K562 (cell line): Measurements from ENCODE around the gene LMNTD2. TPM values are rescaled to one million over a fixed set of nuclear protein-coding genes. Genes with fewer than 3 reads are reported as not detected.

Experiments used
- ARHGAP35 ChIP-seq: fragments of 450-650 bp; IDR thresholded peaks from 2 replicates; pipeline ENCODE4 v1.6.1; 2018; ENCODE audit not compliant: partially characterized antibody
- ASH1L ChIP-seq: fragments of 450-650 bp; IDR thresholded peaks from 2 replicates; pipeline ENCODE4 v1.6.1; 2018; ENCODE audit warnings: borderline replicate concordance, mild to moderate bottlenecking, low read depth; ENCODE audit not compliant: partially characterized antibody
- EGR1 ChIP-seq: fragments of 450-650 bp; conservative IDR thresholded peaks from 2 replicates; pipeline ENCODE4 v1.6.1; 2017; ENCODE audit warnings: mild to moderate bottlenecking
- IFI16 ChIP-seq: fragments of 250-450 bp; sonication (Bioruptor Pico); IDR thresholded peaks from 2 replicates; pipeline ENCODE4 v2.1.2; 2022; ENCODE audit warnings: mild to moderate bottlenecking, inconsistent platforms
- JUNB ChIP-seq: fragments of 450-650 bp; formaldehyde crosslinking; conservative IDR thresholded peaks from 2 replicates; pipeline ENCODE4 v1.4.0; 2020; ENCODE audit warnings: mild to moderate bottlenecking
- KAT8 ChIP-seq: fragments of 450-650 bp; IDR thresholded peaks from 2 replicates; pipeline ENCODE4 v1.6.1; 2016; ENCODE audit warnings: low read depth, mild to moderate bottlenecking
- KLF16 ChIP-seq: IDR thresholded peaks from 2 replicates; pipeline ENCODE4 v1.6.1; 2016; ENCODE audit warnings: antibody characterized with exemption
- USF1 ChIP-seq: sonication (generic); formaldehyde crosslinking; IDR thresholded peaks from 2 replicates; pipeline ENCODE4 v1.9.0; 2022; ENCODE audit warnings: mild to moderate bottlenecking, missing genetic modification reagents
- ZNF134 ChIP-seq: fragments of 250-450 bp; sonication (Bioruptor Pico); conservative IDR thresholded peaks from 2 replicates; pipeline ENCODE4 v1.4.0; 2020
- ZNF655 ChIP-seq: fragments of 250-450 bp; sonication (Bioruptor Pico); IDR thresholded peaks from 2 replicates; pipeline ENCODE4 v1.5.0; 2021
- polyA plus RNA-seq, 8 experiments: library from polyadenylated mRNA; depleted of rRNA in 4 of 8; stranded (reverse) in 5 of 8; unstranded in 3 of 8; fragments of >200 nt; fragmentation: Nextera tagmentation in 2 of 8; fragmentation: Illumina TruSeq in 1 of 8; extraction: Ambion mirVana in 2 of 8; extraction: Trizol in 1 of 8; gene quantifications; 2 replicates each; pipeline versions ENCODE4 v1.2.1 to v1.2.3, GENCODE V29; 2011 to 2014; ENCODE audit warnings: inconsistent platforms in 1 of 8, missing spikeins in 1 of 8
- total RNA-seq, 7 experiments: library from RNA; depleted of rRNA in 6 of 7; stranded (reverse); fragments of >200 nt in 6 of 7; fragmentation: Illumina TruSeq in 2 of 7; extraction: Trizol in 2 of 7; gene quantifications; 2 replicates each; pipeline versions ENCODE4 v1.2.1 to v1.2.3, GENCODE V29; 2011 to 2021; ENCODE audit warnings: low replicate concordance in 1 of 7
- TF ChIP-seq, protein P1 (sequence below), 2 experiments: fragments of 450-650 bp in 1 of 2; sonication (generic) in 1 of 2; formaldehyde crosslinking in 1 of 2; IDR thresholded peaks; 2 replicates each; pipeline versions ENCODE4 v1.7.1 to v1.9.0; 2016 to 2022; ENCODE audit warnings: inconsistent platforms in 1 of 2, mild to moderate bottlenecking in 1 of 2, missing genetic modification reagents in 1 of 2
- TF ChIP-seq, protein P2 (sequence below): sonication (generic); formaldehyde crosslinking; IDR thresholded peaks from 2 replicates; pipeline ENCODE4 v1.8.0; 2022; ENCODE audit warnings: mild to moderate bottlenecking, missing genetic modification reagents

Gene LMNTD2
- total and polyA plus RNA-seq, 9 of the 15 experiments (the other 6 are each of a cell fraction or from before 2014, with no cell fraction given), result 0.48 to 4.2 (median 1.5) TPM; not detected in 3

- TF ChIP-seq ZNF655 (CRISPR knock-in tag) (no peak), USF1 (CRISPR knock-in tag) (no peak), KAT8 (no peak), ASH1L (no peak), ARHGAP35 (no peak), JUNB (no peak), EGR1 (peak; percentile 94), ZNF134 (CRISPR knock-in tag) (no peak), IFI16 (CRISPR knock-in tag) (no peak), KLF16 (no peak)
- TF ChIP-seq, protein P1, sequence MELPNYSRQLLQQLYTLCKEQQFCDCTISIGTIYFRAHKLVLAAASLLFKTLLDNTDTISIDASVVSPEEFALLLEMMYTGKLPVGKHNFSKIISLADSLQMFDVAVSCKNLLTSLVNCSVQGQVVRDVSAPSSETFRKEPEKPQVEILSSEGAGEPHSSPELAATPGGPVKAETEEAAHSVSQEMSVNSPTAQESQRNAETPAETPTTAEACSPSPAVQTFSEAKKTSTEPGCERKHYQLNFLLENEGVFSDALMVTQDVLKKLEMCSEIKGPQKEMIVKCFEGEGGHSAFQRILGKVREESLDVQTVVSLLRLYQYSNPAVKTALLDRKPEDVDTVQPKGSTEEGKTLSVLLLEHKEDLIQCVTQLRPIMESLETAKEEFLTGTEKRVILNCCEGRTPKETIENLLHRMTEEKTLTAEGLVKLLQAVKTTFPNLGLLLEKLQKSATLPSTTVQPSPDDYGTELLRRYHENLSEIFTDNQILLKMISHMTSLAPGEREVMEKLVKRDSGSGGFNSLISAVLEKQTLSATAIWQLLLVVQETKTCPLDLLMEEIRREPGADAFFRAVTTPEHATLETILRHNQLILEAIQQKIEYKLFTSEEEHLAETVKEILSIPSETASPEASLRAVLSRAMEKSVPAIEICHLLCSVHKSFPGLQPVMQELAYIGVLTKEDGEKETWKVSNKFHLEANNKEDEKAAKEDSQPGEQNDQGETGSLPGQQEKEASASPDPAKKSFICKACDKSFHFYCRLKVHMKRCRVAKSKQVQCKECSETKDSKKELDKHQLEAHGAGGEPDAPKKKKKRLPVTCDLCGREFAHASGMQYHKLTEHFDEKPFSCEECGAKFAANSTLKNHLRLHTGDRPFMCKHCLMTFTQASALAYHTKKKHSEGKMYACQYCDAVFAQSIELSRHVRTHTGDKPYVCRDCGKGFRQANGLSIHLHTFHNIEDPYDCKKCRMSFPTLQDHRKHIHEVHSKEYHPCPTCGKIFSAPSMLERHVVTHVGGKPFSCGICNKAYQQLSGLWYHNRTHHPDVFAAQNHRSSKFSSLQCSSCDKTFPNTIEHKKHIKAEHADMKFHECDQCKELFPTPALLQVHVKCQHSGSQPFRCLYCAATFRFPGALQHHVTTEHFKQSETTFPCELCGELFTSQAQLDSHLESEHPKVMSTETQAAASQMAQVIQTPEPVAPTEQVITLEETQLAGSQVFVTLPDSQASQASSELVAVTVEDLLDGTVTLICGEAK (IDR thresholded peaks at IDR 0.05), result no peak
- TF ChIP-seq, protein P1 (CRISPR knock-in tag; IDR thresholded peaks at IDR 0.05), result no peak
- TF ChIP-seq, protein P2, sequence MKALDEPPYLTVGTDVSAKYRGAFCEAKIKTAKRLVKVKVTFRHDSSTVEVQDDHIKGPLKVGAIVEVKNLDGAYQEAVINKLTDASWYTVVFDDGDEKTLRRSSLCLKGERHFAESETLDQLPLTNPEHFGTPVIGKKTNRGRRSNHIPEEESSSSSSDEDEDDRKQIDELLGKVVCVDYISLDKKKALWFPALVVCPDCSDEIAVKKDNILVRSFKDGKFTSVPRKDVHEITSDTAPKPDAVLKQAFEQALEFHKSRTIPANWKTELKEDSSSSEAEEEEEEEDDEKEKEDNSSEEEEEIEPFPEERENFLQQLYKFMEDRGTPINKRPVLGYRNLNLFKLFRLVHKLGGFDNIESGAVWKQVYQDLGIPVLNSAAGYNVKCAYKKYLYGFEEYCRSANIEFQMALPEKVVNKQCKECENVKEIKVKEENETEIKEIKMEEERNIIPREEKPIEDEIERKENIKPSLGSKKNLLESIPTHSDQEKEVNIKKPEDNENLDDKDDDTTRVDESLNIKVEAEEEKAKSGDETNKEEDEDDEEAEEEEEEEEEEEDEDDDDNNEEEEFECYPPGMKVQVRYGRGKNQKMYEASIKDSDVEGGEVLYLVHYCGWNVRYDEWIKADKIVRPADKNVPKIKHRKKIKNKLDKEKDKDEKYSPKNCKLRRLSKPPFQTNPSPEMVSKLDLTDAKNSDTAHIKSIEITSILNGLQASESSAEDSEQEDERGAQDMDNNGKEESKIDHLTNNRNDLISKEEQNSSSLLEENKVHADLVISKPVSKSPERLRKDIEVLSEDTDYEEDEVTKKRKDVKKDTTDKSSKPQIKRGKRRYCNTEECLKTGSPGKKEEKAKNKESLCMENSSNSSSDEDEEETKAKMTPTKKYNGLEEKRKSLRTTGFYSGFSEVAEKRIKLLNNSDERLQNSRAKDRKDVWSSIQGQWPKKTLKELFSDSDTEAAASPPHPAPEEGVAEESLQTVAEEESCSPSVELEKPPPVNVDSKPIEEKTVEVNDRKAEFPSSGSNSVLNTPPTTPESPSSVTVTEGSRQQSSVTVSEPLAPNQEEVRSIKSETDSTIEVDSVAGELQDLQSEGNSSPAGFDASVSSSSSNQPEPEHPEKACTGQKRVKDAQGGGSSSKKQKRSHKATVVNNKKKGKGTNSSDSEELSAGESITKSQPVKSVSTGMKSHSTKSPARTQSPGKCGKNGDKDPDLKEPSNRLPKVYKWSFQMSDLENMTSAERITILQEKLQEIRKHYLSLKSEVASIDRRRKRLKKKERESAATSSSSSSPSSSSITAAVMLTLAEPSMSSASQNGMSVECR (CRISPR knock-in tag), result no peak; the same call in none of the 2 replicates
Observed at GRCh38 chr11:506995-507726, 53.4 kb downstream of the LMNTD2 start, which contains the start of gene RNH1 (continued).
